Activated CD4-positive, alpha-beta T cell treated with anti-CD3 and anti-CD28 coated beads, Interleukin-2, Interleukin-4, amounts not matched to agents 100 ng/mL and 50 ng/mL, durations not matched to agents 16 hours and 8 hours (primary cell): ENCODE results near the gene STRAP.

ENCODE experiments used
- DNase-seq: peaks from one replicate; pipeline ENCODE4 v3.0.0-alpha.2; 2020; ENCODE audit warnings: low spot score

Gene STRAP

GRCh38 chr12:15882118-15882971, at the start of gene STRAP:
STRAP (plus strand) TSS chr12:15882387; CDS start chr12:15882708, 321 bp downstream.
- peak; percentile 96 for DNase-seq

- no peak for DNase-seq
Observed at GRCh38 chr12:15834575-15834974, 47.6 kb upstream of the STRAP start.

- DNase-seq = no peak
Observed at GRCh38 chr12:15837141-15837790, 44.9 kb upstream of the STRAP start.

- no peak for DNase-seq
Observed at GRCh38 chr12:15839041-15839440, 43.1 kb upstream of the STRAP start.

- no peak for DNase-seq
Observed at GRCh38 chr12:15839682-15840081, 42.5 kb upstream of the STRAP start.

- DNase-seq = no peak
Observed at GRCh38 chr12:15842108-15842507, 40.1 kb upstream of the STRAP start.

GRCh38 chr12:15846887-15847286, 35.3 kb upstream of the STRAP start:
- no peak for DNase-seq

GRCh38 chr12:15848606-15849005, 33.6 kb upstream of the STRAP start:
- DNase-seq = no peak

GRCh38 chr12:15851045-15851620, 31.1 kb upstream of the STRAP start:
- DNase-seq = no peak

GRCh38 chr12:15851919-15852318, 30.3 kb upstream of the STRAP start:
- no peak for DNase-seq

- no peak for DNase-seq
Observed at GRCh38 chr12:15852383-15852782, 29.8 kb upstream of the STRAP start.

- DNase-seq = no peak
Observed at GRCh38 chr12:15853877-15854276, 28.3 kb upstream of the STRAP start.

- no peak for DNase-seq
Observed at GRCh38 chr12:15854916-15855315, 27.3 kb upstream of the STRAP start.

- no peak for DNase-seq
Observed at GRCh38 chr12:15855646-15856045, 26.5 kb upstream of the STRAP start.

GRCh38 chr12:15856097-15856982, 25.8 kb upstream of the STRAP start:
- peak; percentile 57 for DNase-seq

- no peak for DNase-seq
Observed at GRCh38 chr12:15858353-15858752, 23.8 kb upstream of the STRAP start.

GRCh38 chr12:15859116-15859515, 23.1 kb upstream of the STRAP start:
- no peak for DNase-seq

- no peak for DNase-seq
Observed at GRCh38 chr12:15861404-15861803, 20.8 kb upstream of the STRAP start.

GRCh38 chr12:15862840-15863239, 19.3 kb upstream of the STRAP start:
- DNase-seq = no peak

- DNase-seq = no peak
Observed at GRCh38 chr12:15863372-15863771, 18.8 kb upstream of the STRAP start.

- DNase-seq = no peak
Observed at GRCh38 chr12:15863984-15864383, 18.2 kb upstream of the STRAP start.

GRCh38 chr12:15868186-15868585, 14.0 kb upstream of the STRAP start:
- no peak for DNase-seq
